Ovary (tissue), 3 donors: ENCODE data around the gene MGAT5.

Experiments
- EP300 ChIP-seq: sonication (generic); formaldehyde crosslinking; IDR thresholded peaks from one replicate; pipeline ENCODE4 v1.6.1; 2017; ENCODE audit warnings: antibody characterized with exemption
- POLR2A ChIP-seq: fragments of 450-650 bp; IDR thresholded peaks from one replicate; pipeline ENCODE4 v1.6.1; 2017; ENCODE audit warnings: antibody characterized with exemption, mild to moderate bottlenecking, moderate library complexity
- TF ChIP-seq, protein P1 (sequence below), 3 donors: fragments of 450-650 bp in 2 of 3; fragments of 200-600 bp in 1 of 3; IDR thresholded peaks; one replicate each; pipeline versions ENCODE4 v1.5.1 to v1.8.0; 2016 to 2022; ENCODE audit warnings: antibody characterized with exemption in 3 of 3, mild to moderate bottlenecking in 1 of 3
- donor health status: DM: no; HTN: no; CAD: no.

GRCh38 chr2:134217351-134217750 is 36.5 kb upstream of the MGAT5 start:
- no peak for TF ChIP-seq POLR2A
- no peak for TF ChIP-seq EP300
- TF ChIP-seq, protein P1, sequence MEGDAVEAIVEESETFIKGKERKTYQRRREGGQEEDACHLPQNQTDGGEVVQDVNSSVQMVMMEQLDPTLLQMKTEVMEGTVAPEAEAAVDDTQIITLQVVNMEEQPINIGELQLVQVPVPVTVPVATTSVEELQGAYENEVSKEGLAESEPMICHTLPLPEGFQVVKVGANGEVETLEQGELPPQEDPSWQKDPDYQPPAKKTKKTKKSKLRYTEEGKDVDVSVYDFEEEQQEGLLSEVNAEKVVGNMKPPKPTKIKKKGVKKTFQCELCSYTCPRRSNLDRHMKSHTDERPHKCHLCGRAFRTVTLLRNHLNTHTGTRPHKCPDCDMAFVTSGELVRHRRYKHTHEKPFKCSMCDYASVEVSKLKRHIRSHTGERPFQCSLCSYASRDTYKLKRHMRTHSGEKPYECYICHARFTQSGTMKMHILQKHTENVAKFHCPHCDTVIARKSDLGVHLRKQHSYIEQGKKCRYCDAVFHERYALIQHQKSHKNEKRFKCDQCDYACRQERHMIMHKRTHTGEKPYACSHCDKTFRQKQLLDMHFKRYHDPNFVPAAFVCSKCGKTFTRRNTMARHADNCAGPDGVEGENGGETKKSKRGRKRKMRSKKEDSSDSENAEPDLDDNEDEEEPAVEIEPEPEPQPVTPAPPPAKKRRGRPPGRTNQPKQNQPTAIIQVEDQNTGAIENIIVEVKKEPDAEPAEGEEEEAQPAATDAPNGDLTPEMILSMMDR (IDR thresholded peaks at IDR 0.05): no peak
